HG02973 (cell line): Measurements from ENCODE around the gene OPN1SW.

ENCODE experiments used
- ATAC-seq: cut with Tn5 transposase; IDR thresholded peaks from one replicate; pipeline ENCODE4 v1.9.1; 2021; ENCODE audit warnings: moderate library complexity; ENCODE audit not compliant: unreplicated experiment

OPN1SW gene

DNA sequence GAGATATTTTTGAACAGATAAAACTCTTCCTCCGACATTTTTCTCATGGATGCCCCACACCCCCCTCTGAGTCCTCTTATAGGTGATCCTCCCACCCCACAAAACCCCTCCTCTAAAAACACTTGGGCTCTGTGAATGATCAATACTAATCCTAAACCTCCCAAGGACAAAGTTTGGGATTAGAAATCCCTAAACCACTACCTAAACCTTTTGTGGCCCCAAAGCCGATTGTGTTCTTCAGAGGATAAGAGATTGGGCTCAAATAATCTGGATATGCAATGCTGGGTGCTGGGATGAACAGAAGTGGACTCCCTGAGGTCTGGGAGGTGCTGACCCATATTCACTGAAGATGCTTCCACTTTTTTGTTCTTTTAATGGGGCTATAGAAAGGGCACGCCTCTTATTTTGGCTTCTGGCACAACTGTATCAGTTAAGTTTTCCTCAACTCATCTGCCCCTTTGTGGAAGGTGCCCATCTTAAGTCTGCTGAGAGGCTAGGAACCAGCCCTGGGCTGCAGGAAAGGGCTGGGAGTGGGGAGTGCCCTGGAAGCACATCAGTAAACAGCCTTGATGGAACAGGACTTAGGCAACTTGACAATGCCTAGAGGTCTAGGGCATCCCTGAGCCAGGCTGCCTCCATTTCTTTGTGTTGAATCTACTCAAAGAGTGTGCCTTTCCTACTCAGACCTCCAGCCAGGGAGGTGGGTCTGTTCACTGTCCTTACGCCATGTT, at the start of gene OPN1SW:
Gene OPN1SW (minus strand): TSS at position 51 of the 731 bp plus-strand sequence. CDS start 13 bp downstream, at position 38.
- ATAC-seq, result no peak

- no peak for ATAC-seq
These were observed 46.1 kb upstream of the OPN1SW start for GRCh38 chr7:128821724-128822123.

GRCh38 chr7:128818694-128819093, 43.1 kb upstream of the OPN1SW start:
- ATAC-seq, result no peak

- ATAC-seq, result no peak
These were observed 39.8 kb upstream of the OPN1SW start for GRCh38 chr7:128815289-128815942.

- ATAC-seq, result no peak
These were observed 38.9 kb upstream of the OPN1SW start for GRCh38 chr7:128814499-128814898.

DNA sequence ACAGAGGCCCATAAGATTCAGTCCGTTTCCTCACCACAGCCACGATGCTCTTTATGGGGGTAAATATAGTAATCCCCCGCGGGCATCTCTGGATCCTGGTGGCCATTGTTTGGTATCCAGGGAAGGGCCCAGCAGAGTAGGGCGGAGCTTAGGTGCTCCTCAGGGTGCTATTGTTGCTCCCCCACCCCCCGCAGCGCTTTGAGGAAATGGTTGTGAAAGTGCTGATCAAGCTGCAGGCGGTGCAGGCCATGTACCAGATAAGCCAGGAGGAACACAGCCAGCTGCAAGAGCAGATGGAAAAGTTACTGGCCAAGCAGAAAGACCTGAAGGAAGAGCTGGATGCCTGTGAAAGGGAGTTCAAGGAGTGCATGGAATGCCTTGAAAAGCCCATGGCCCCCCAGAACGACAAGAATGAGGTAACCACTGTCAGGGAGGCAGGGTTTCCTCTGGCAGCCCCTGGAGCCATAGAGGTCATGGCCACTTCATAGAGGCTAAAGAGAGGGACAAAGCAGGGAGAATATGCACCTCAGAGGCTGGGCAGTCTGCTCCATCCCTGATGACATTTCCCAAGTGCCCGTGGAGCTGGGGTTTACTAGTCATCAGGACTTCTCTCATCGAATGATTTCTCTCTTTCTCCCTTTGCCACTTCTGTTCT, 37.0 kb upstream of the OPN1SW start:
- no peak for ATAC-seq

DNA sequence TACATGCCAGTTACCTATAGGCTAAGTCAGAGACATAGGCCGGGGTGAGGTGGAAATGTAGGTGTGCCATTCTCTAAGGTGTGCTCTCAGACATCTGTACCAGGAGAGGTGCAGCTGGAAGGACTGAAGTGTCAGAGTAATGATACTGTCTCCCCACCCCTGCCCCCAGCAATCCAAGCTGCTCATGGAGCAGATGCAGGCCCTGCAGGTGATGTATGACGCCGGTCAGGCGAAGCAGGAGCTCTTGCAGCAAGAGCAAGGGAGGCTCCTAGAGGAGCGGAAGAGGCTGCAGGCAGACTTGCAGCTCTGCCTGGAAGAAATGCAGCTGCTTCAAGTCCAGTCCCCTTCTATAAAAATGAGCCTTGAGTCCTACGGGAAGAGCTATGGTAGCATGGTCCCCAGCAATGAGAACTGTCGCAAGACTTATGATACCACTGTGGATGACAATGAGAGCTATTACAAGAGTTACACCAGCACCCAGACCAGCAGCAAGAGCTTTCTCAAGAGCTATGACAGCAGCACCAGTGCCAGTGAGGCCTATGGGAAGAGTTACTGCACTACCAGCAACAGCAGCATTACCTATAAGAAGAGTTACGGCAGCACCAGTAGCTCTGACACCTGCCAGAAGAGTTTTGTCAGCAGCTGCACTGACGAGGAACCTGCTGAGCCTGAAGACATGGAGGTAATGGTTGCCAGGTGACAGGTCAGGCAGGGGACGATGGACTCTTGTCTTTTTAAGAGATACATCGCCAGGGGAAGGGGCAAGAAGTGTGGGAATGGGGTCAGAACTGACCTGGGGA, 36.2 kb upstream of the OPN1SW start:
- ATAC-seq, result no peak

DNA sequence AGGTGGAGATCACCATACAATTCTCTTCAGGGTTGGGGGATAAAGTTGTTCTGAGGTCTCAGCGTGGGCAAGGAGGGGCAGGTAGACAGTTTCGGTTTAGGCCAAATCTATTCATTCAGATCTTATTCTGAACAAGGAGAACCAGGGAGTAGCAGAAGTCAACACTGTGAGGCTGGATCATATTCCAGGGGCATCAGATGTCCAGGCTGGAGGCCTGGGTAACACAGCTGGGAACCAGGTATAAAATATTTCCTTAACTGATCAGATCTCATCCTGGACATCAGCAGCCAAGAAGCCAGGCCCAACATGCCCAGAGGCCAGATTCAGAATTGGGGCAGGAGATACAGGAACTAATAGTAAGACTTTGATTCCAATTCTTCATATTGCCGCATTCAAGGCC, 35.4 kb upstream of the OPN1SW start:
- no peak for ATAC-seq

GRCh38 chr7:128810473-128810872, 34.9 kb upstream of the OPN1SW start:
- no peak for ATAC-seq

DNA sequence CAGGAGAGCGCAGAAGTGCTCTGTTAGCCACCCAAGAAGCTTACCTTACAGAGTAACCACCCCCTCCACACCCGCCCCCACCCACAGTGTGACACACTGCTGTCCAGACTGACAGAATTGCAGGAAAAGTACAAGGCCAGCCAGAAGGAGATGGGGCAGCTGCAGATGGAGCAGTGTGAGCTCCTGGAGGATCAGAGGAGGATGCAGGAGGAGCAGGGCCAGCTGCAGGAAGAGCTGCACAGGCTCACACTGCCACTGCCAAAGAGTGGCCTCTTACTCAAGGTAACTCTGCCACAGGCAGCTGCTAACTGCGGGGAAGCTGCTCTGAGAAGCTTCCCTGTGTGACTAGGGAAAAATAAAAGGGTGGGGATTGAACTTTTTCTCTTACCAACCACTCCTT, 33.8 kb upstream of the OPN1SW start:
- no peak for ATAC-seq

GRCh38 chr7:128807191-128807590, 31.6 kb upstream of the OPN1SW start:
- ATAC-seq, result no peak

- ATAC-seq, result no peak
These were observed 29.6 kb upstream of the OPN1SW start for GRCh38 chr7:128805225-128805624.

GRCh38 chr7:128804484-128804883, 28.9 kb upstream of the OPN1SW start:
- no peak for ATAC-seq

DNA sequence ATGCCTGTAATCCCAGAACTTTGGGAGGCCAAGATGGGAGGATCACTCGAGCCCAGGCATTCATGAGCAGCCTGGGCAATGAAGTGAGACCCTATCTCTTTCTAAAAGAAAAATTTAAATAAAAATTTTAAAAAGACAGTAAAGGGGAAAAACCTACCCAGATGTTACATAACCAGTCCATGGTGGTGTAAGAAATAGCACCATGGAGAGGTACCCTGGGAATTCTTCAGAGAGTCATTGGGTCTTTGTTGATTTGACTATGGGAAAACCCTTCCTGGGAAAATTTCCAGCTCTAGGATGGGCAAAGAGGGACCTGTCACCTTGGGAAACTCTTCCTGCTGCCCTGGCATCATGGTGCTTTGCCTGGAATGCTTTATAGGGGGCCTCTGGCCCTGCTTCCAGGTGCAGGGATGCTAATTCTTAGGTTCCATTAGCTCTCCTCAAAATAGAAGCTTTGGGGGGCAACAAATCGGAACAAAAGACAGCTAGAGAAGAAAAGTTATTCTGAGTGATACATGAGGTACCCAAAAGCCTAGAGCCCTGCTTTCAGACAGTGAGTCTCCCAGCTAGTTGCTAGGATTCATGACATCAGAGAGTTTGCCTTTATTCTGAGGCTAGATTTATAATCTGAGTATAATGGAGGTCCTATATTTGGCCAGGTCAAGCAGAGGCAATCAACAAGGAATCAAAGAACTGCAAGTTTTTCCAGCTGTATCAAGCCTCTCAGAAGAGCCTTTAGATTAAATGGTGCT, 26.2 kb upstream of the OPN1SW start:
- no peak for ATAC-seq

- no peak for ATAC-seq
These were observed 25.4 kb upstream of the OPN1SW start for GRCh38 chr7:128801003-128801402.

GRCh38 chr7:128800567-128800966, 25.0 kb upstream of the OPN1SW start:
- ATAC-seq, result no peak

GRCh38 chr7:128799451-128799850, 23.9 kb upstream of the OPN1SW start:
- ATAC-seq, result no peak

DNA sequence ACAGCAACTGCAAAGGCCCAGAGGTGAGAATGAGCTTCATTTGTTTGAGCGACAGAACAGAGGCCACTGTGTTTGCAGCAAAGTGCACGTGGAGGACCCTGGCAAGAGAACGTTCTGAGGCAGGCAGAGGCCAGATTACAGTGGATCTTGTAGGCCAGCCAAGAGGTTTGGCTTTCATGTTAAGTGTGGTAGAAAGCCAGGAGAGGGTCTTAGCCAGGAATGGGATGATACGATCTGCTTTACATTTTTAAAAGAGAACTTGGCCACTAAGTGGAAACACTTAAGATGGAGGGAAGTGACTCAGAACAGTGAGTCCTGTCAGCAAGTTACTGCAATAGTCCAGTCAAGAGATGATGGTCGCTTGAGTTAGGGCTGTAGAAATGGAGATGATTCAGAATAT, 20.7 kb upstream of the OPN1SW start:
- ATAC-seq, result no peak

DNA sequence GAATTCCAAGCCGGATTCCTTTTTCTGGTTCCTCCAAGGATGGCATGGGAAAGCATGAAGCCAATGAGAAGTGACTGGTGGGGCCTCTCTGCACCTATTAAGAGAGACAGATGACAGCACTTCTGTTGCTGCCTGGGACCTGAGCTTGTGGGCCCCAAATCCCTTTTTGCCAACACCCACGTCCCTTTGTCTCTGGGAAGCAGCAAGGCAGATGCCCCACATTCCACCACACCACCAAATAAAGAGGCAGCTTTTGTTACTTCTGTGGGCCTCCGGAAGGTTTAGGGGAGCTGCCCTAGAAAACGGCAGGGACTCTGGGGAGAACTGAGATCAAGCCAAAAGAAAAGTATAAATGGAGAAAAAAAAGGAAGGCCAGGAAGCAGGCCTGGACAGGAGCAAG, 19.5 kb upstream of the OPN1SW start:
- no peak for ATAC-seq

GRCh38 chr7:128794436-128794835, 18.8 kb upstream of the OPN1SW start:
- no peak for ATAC-seq

DNA sequence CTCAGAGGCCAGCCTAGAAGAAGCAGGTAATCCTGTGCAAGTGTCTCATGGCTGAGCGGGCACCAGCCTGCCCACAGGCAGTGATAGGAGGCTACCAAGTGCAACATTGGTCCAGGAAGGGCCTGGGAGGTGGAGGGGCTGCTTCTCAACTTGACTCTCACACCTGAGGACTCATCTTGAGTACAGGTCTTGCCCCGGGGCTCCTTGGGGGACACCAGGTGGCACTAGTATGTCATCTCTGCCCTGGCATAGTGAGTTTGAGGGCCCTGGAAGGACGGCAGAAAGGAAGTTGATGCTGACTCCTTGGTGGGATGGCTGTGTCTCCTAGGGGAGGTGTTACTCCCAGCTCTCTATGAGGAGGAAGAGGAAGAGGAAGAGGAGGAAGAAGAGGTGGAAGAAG, 18.4 kb upstream of the OPN1SW start:
- ATAC-seq, result no peak
